Measurements from ENCODE around the gene MAPK11. TPM values are rescaled to one million over a fixed set of nuclear protein-coding genes. Genes with fewer than 3 reads are reported as not detected.

Gene MAPK11
- total and polyA plus RNA-seq, 4 donors = 8.3 to 15.3 (median 11.9) TPM

DNA sequence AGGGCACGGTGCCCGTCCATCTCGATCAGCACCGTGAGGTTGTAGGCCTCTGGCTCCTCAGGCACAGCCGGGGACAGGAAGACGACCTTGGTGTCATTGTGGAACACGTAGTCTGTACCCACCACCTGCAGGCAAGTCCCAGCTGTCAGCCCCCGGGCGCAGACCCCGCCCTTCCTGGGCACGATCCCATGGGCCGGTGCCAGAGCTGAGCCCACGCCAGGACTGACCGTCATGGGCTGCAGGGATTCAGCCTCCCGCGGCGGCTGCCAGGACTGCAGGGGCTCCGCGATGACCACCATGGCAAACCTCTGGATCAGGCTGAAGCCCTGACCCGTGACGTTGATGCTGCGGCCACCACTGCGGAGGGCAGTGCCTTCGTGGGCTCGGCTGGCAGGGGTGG is 11.8 kb upstream of the MAPK11 start:
- ATAC-seq (ENCODE audit: insufficient read depth, low FRiP score) (no peak), DNase-seq (no peak)
- 64 to 77% methylated on average over 25 of the region's 25 CpGs for WGBS, 2 donors
- H3K9me3 ChIP-seq (ENCODE audit: control insufficient read depth in 4 of 4, insufficient read depth in 3 of 4, low read length in 3 of 4) = no peaks in the 10 kb centered on the region
- H3K4me1 ChIP-seq (ENCODE audit: control insufficient read depth in 5 of 5, insufficient read depth in 5 of 5, low read length in 5 of 5) = peaks cover 0 to 7% (median 4%) of the 10 kb centered on the region in 5 donors
- no peaks in the 10 kb centered on the region for H3K27me3 ChIP-seq (ENCODE audit: control insufficient read depth in 3 of 3, insufficient read depth in 3 of 3, low read length in 2 of 3)
- TF ChIP-seq, protein P1, sequence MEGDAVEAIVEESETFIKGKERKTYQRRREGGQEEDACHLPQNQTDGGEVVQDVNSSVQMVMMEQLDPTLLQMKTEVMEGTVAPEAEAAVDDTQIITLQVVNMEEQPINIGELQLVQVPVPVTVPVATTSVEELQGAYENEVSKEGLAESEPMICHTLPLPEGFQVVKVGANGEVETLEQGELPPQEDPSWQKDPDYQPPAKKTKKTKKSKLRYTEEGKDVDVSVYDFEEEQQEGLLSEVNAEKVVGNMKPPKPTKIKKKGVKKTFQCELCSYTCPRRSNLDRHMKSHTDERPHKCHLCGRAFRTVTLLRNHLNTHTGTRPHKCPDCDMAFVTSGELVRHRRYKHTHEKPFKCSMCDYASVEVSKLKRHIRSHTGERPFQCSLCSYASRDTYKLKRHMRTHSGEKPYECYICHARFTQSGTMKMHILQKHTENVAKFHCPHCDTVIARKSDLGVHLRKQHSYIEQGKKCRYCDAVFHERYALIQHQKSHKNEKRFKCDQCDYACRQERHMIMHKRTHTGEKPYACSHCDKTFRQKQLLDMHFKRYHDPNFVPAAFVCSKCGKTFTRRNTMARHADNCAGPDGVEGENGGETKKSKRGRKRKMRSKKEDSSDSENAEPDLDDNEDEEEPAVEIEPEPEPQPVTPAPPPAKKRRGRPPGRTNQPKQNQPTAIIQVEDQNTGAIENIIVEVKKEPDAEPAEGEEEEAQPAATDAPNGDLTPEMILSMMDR (IDR thresholded peaks at IDR 0.05; ENCODE audit: control extremely low read depth, extremely low read depth) = no peak
- H3K4me3 ChIP-seq = no peak overlapping the region
- no peak overlapping the region for H3K9ac ChIP-seq (ENCODE audit: insufficient read depth in 1 of 2, low read length in 2 of 2)
- H3K36me3 ChIP-seq (ENCODE audit: control insufficient read depth in 4 of 4, insufficient read depth in 4 of 4, low read length in 4 of 4) = peaks cover 7 to 91% (median 27%) of the 10 kb centered on the region in 4 donors
- peak overlapping the region in 1 of 2 donors; percentile 81 for H3K27ac ChIP-seq (ENCODE audit: low read depth in 1 of 2, low read length in 1 of 2)

DNA sequence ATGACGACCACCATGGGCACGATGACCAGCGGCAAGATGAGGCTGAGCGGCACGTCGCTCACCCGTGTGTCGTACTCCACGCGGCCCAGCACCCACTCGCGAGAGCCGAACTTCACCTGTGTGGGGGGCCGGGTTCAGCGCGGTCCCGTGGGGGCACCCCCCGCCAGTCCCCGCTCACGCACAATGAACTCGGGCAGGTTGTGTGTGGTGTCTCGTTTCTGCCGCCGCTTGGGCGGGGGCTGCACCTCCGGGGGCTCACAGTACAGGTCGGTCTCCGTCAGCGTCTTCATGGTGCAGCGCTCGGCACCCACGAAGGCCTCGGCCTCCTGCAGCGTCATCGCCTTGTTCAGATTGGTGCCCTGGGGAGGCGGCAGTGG is 11.2 kb upstream of the MAPK11 start:
- no peak for ATAC-seq (ENCODE audit: insufficient read depth, low FRiP score)
- H3K4me3 ChIP-seq = no peak overlapping the region
- peak overlapping the region in 1 of 2 donors; percentile 81 for H3K27ac ChIP-seq (ENCODE audit: low read depth in 1 of 2, low read length in 1 of 2)
- H3K9me3 ChIP-seq (ENCODE audit: control insufficient read depth in 4 of 4, insufficient read depth in 3 of 4, low read length in 3 of 4) = no peaks in the 10 kb centered on the region
- TF ChIP-seq, protein P1 (IDR thresholded peaks at IDR 0.05; ENCODE audit: control extremely low read depth, extremely low read depth) = no peak
- H3K9ac ChIP-seq (ENCODE audit: insufficient read depth in 1 of 2, low read length in 2 of 2) = no peak overlapping the region
- WGBS, 2 donors = 93 to 96% methylated on average over 33 to 36 of the region's 36 CpGs
- no peak for DNase-seq
- peaks cover 0 to 7% (median 4%) of the 10 kb centered on the region in 5 donors for H3K4me1 ChIP-seq (ENCODE audit: control insufficient read depth in 5 of 5, insufficient read depth in 5 of 5, low read length in 5 of 5)
- H3K27me3 ChIP-seq (ENCODE audit: control insufficient read depth in 3 of 3, insufficient read depth in 3 of 3, low read length in 2 of 3) = no peaks in the 10 kb centered on the region
- H3K36me3 ChIP-seq (ENCODE audit: control insufficient read depth in 4 of 4, insufficient read depth in 4 of 4, low read length in 4 of 4) = peaks cover 7 to 88% (median 24%) of the 10 kb centered on the region in 4 donors

DNA sequence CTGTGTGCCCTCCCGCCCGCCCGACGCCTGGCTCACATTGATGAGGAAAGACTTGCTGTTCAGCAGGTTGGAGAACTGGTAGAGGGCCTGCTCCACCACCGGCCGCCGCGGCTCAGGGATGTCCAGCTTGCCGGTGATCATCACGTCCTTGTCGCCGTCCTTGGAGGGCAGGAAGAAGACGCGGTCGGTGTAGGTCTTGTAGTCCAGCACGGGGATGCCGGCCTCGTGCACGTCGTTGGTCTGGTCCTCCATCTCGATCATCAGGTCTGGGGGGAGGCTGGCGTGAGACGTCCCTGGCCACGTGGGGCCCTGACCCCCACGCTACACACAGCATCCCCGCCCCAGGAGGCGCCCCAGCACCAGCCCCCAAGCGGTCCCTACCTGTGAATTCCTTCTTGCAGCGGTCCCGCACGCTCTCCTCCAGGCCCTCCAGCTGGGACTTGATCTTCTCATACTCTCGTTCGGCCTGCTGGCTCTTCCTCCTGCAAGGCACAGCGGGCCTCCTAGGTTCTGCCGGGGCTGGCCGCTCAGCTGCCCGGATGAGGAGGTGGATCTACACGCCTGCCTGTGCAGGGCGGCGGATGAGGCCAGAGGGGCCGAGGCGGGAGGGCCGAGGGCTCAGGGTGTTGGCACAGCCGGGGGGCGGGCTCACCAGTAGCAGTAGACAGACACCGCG is 10.7 kb upstream of the MAPK11 start:
- H3K36me3 ChIP-seq (ENCODE audit: control insufficient read depth in 4 of 4, insufficient read depth in 4 of 4, low read length in 4 of 4) = peaks cover 7 to 88% (median 20%) of the 10 kb centered on the region in 4 donors
- DNase-seq (no peak), ATAC-seq (ENCODE audit: insufficient read depth, low FRiP score) (no peak)
- WGBS, 2 donors = 95 to 96% methylated on average over 44 to 47 of the region's 47 CpGs
- no peak overlapping the region for H3K9ac ChIP-seq (ENCODE audit: insufficient read depth in 1 of 2, low read length in 2 of 2)
- H3K9me3 ChIP-seq (ENCODE audit: control insufficient read depth in 4 of 4, insufficient read depth in 3 of 4, low read length in 3 of 4) = no peaks in the 10 kb centered on the region
- H3K4me1 ChIP-seq (ENCODE audit: control insufficient read depth in 5 of 5, insufficient read depth in 5 of 5, low read length in 5 of 5) = peaks cover 0 to 7% (median 4%) of the 10 kb centered on the region in 5 donors
- no peaks in the 10 kb centered on the region for H3K27me3 ChIP-seq (ENCODE audit: control insufficient read depth in 3 of 3, insufficient read depth in 3 of 3, low read length in 2 of 3)
- TF ChIP-seq, protein P1 (IDR thresholded peaks at IDR 0.05; ENCODE audit: control extremely low read depth, extremely low read depth) = no peak
- peak overlapping the region in 1 of 2 donors; percentile 81 for H3K27ac ChIP-seq (ENCODE audit: low read depth in 1 of 2, low read length in 1 of 2)
- no peak overlapping the region for H3K4me3 ChIP-seq
